OCI-LY1 (cell line): ENCODE data around the gene PFKFB1.

Experiments
- EZH2 ChIP-seq: fragments of 200-600 bp; sonication (generic), shearing (Covaris generic); IDR thresholded peaks from 2 replicates; pipeline ENCODE4 v1.8.0; 2017; ENCODE audit warnings: borderline replicate concordance, mixed run types, mild to moderate bottlenecking, antibody characterized with exemption, low read length, moderate library complexity, mixed read lengths
- TF ChIP-seq, protein P1 (sequence below): fragments of 200-600 bp; sonication (generic), shearing (Covaris generic); IDR thresholded peaks from 2 replicates; pipeline ENCODE4 v1.5.1; 2017; ENCODE audit warnings: mild to moderate bottlenecking, antibody characterized with exemption, low read length, moderate library complexity, mixed read lengths

DNA sequence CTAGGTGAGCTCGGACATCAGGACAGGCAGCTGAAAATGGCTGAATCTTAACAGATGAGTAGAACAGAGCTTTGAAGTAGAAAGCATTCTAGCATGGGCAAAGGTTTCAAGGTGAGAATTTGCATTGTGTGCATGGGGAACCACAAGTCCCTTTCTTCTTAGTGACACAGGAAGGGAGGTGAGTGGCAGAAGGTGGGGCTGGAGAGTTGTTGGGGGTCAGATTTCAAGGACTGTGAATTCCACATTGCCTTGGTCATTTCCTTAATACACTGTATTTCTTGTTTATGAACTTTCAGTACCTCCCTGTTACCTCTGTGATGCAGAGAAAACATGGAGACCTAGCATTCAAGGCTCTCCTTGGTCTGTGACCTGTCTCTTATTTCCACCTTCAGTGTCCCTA, 10.2 kb upstream of the PFKFB1 start:
- TF ChIP-seq, protein P1, sequence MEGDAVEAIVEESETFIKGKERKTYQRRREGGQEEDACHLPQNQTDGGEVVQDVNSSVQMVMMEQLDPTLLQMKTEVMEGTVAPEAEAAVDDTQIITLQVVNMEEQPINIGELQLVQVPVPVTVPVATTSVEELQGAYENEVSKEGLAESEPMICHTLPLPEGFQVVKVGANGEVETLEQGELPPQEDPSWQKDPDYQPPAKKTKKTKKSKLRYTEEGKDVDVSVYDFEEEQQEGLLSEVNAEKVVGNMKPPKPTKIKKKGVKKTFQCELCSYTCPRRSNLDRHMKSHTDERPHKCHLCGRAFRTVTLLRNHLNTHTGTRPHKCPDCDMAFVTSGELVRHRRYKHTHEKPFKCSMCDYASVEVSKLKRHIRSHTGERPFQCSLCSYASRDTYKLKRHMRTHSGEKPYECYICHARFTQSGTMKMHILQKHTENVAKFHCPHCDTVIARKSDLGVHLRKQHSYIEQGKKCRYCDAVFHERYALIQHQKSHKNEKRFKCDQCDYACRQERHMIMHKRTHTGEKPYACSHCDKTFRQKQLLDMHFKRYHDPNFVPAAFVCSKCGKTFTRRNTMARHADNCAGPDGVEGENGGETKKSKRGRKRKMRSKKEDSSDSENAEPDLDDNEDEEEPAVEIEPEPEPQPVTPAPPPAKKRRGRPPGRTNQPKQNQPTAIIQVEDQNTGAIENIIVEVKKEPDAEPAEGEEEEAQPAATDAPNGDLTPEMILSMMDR, result no peak
- no peak for TF ChIP-seq EZH2
